GM19035 (cell line): ENCODE measurements around the gene TAT.
A peak's percentile ranks its signal among the peaks of the same experiment; 100 is the strongest.
"Not testable (repeated sequence)": the region's sequence is repeated elsewhere in the genome, so short reads cannot be mapped to it uniquely, and the experiment has no call there.

Experiments
- ATAC-seq: cut with Tn5 transposase; IDR thresholded peaks from one replicate; pipeline ENCODE4 v1.9.1; 2021; ENCODE audit not compliant: unreplicated experiment

Gene TAT

DNA sequence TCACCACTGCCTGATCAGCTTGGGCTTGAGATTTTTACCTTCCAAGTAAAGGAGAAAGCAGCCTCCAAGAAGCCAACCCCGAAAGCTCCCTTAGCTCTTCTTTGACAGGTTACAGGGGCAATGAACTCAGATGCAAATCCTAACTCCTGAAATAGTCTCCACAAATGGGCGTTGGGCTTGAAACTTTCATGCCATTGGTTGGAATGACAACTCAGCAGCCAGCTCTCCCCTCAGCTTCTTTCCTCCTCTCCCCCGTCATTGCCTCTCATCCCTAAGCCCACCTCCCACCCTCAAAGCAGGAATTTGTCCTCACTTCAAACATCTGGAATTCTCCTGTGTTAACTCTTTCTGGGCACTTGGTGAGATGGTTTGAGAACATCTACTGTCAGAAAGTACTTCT is at the start of gene TAT:
TSS of gene TAT (minus strand) at position 122 of the 400 bp plus-strand sequence. CDS start 677 bp downstream, outside the sequence.
- no peak for ATAC-seq

DNA sequence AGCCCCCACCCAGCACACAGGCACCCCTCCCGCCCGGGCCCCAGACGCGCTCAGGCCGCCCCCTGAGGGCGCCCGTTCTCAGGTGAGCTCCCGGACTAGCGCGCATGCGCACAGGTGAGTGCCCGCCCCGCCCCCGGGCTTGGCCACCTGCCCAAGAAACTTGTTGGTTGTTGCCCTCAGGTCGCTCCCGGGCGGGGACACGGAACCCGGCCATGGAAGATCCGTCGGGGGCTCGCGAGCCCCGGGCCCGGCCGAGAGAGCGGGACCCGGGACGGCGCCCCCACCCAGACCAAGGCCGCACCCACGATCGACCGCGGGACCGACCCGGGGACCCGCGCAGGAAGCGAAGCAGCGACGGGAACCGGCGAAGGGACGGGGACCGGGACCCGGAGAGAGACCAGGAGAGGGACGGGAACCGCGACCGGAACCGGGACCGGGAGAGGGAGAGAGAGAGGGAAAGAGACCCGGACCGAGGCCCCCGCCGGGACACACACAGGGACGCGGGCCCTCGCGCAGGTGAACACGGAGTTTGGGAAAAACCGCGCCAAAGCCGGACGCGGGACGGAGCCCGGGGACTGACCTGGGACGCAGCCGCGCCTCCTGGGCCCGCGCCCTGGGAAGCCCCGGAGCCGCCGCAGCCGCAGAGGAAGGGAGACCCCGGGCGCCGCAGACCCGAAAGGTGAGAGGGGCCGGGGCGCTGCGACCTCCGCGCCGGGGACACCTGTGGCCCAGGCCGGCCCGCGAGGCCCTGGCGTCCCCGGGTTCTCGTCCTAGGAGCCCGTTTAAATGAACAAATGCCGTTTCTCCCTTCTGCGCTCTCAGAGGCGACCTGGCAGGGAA is 49.3 kb upstream of the TAT start, which contains the start of gene MARVELD3:
TSS of gene MARVELD3 (plus strand) at position 167 of the 840 bp plus-strand sequence. CDS start at position 213, 46 bp downstream.
- no peak for ATAC-seq

DNA sequence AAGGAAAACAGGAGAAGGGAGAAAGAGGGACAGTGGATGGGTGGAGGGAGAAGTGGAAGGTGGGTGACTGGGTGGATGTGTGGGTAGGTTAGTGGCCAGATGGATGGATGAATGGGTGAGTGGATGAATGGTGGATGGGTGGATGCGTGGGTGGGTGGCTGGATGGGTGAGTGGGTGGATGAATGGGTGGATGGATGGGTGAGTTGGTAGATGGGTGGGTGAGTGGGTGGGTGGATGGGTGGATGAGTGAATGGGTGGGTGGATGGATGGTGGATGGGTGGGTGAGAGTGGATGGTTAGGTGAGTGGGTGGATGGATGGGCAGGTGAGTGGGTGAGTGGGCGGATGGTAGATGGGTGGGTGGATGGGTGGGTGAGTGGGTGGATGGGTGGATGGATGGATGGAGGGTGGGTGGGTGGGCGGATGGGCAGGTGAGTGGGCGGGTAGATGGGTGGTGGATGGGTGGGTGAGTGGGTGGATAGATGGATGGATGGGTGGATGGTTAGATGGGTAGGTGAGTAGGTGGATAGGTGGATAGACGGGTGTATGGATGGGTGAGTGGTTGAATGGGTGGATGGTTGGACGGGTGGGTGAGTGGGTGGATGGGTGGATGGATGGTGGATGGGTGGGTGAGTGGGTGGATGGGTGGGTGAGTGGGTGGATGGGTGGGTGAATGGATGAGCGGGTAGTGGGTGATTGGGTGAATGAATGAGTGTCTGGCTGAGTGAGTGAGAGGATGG is 48.4 kb upstream of the TAT start:
- no peak for ATAC-seq

DNA sequence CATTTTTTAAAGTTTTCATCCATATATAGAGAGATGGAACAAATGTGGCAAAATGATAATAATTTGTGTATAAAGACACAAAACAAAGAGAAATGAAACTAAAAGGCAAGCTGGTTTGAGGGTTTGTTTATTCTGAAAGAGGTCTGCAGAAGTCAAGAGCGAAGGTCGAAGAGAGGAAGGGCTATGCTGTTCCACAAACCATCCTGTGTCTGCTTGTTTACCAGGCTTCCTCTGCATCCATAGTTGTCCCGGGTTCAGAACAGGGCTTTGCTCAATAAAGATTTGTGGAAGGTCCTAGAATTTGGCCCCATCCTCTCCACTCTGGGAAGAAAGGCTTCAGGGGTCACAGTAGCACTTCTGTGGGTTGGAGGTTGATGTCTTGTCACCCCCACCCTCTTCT is 46.7 kb upstream of the TAT start:
- ATAC-seq = no peak

DNA sequence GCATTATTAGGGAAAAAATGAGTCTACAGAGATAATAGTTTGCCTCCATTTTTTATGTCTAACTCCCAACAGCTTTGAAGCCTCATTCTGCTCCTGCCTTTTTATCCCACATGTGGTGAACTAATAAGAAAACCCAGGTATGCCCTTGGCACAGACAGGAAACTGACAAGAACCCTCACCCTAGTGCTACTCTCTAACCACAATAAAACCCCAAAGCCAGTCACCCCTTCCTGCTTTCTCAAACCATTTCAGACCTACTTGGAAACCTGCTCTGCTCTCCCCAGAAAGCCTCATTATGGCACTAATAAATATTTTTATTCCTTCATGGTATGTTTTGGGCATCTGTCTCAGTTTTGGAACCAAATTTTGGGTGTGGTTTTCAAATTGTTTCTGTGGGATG is 45.2 kb upstream of the TAT start:
- no peak for ATAC-seq

DNA sequence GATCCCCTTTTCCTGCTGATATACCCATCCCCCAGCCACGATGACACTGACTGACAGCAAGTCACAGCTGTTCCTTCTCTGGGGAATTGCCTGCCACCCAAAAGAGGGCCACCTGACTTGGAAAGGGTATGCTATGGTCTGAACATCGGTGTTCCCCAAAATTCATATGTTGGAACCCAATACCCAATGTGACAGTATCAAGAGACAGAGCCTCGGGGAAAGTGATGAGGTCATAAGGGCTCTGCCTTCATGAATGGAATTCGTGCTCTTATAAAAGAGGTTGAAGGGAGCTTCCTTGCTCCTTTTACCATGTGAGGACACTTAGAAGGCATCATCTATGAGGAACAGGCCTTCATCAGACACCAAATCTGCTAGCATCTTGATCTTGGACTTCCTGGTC is 41.5 kb upstream of the TAT start:
- no peak for ATAC-seq

DNA sequence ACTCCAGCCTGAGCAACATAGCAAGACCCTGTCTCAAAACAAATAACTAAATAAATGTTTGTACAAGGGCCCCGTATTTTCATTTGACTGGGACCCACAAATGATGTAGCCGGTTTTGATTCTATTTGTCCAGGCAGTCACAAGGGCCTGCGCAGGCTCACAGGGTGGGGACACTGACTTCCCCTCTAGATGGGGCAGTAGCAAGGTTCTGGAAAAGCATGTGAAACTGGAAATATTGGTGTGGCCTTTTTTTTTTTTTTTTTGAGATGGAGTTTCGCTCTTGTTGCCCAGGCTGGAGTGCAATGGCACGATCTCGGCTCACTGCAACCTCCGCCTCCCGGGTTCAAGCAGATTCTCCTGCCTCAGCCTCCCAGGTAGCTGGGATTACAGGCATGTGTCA is 38.1 kb upstream of the TAT start:
- ATAC-seq = not testable (repeated sequence)

DNA sequence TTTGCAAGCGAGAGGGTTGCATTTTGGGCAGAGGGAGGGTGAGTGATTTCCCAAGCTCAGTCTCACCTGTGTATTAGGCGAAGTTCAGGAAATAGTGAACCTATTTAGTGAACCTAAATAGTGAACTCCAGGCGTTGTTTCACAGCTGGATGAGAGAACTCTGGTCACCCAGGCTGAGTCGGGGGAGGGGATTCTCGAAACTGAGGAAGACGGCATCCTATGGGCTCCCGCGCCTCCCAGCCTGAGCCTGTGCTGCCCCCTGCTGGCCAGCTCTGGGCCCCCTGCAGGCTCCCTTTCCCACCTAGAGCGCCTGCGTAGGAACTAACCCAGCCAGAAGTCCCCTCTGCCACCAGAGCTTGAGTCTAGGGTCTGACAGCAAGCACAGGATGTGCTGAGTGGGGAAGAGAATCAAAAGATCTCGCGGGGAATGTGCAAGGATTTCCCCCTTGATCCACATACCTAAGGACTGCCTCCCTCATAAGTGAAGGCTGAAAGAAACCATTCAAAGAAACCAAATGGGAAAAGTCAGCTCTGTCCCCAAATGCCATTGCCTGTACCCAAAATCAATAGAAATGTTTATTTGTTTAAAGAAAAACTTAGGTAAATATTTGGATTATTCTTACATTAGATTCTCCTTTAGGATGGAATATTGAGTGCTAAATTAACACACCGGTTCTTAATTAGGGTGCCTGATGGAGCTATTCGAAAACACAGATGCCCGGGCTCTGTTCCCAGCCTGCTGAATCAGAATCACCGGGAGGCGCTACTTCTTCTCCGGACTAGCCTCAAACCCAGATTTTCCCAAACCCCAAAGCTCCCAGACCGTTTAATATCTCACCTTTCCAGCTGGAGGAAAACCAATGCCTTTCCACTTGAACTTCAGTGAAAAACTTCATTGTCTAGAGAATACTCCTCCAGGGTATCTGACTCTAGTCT is 34.3 kb upstream of the TAT start:
- peak; percentile 44 for ATAC-seq

DNA sequence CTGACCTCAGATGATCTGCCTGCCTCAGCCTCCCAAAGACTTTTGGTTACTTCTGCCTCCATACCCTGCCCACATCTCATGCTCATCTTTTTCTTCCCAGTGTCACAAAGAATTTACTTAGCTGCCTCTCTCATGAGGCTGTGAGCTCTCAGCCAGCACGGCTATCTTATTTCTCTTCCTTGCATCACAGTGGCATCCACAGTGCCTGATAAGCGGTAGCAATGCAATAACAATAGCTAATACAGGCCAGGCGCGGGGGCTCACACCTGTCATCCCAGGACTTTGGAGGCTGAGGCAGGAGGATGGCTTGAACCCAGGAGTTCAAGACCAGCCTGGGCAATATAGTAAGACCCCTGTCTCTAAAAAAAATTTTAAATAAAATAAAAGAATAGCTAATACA is 33.6 kb upstream of the TAT start:
- no peak for ATAC-seq

DNA sequence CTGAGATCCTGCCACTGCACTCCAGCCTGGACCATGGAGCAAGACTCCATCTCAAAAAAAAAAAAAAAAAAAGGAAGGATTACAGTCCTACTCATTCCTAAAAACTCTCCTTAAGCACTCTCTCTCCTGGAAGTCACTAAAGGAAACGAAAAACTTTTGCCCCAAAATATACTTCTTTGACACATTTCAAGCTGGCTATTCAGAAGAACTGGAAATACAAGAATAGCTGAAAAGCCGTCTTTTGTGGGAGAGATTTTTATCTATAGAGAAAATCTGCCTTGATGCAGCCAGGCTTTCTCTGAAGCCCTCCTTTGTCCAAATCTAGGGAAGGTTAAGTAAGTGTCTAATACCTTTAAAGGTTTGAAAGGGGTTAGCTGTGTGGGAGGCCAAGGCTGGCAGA is 32.2 kb upstream of the TAT start:
- ATAC-seq = no peak

DNA sequence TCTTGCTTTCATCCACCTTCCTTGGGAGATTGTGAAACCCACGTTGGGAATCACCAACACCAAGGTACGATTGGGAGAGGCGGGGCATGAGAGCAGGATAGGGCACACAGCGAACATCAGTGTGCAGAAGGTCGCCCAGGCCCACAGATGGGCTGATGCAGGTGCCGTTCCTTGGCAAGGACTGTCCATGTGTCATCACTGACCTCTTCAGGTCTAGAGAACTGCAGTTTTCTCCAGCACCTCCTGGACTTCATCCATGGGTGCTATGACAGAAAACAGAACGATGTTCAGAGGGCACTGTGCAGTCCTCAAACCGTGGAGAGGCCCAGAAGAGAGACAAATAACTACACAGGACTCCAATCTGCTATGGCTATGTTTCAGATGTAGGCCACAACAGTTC is 23.9 kb upstream of the TAT start:
- ATAC-seq = no peak

DNA sequence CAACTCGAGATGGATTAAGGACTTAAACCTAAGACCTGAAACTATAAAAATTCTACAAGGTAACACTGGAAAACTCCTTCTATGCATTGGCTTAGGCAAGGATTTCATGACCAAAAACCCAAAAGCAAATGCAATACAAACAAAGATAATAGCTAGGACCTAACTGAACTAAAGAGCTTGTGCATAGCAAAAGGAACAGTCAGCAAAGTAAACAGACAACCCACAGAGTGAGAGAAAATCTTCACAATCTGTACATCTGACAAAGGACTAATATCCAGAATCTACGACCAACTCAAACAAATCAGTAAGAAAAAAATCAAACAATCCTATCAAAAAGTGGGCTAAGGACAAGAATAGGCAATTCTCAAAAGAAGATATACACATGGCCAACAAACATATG is 21.5 kb upstream of the TAT start:
- ATAC-seq = not testable (repeated sequence)

DNA sequence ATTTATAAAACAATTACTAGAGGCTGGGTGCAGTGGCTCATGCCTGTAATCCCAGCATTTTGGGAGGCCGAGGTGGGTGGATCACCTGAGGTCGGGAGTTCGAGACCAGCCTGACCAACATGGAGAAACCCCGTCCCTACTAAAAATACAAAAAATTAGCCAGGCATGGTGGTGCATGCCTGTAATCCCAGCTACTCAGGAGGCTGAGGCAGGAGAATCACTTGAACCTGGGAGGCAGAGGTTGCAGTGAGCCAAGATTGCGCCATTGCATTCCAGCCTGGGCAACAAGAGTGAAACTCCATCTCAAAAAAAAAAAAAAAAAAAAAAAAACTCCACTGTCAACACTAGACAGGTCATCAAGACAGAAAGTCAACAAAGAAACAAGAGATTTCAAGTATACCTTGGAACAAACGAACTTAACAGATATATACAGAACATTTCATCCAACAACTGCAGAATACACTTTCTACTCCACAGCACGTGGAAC is 18.5 kb upstream of the TAT start:
- not testable (repeated sequence) for ATAC-seq

DNA sequence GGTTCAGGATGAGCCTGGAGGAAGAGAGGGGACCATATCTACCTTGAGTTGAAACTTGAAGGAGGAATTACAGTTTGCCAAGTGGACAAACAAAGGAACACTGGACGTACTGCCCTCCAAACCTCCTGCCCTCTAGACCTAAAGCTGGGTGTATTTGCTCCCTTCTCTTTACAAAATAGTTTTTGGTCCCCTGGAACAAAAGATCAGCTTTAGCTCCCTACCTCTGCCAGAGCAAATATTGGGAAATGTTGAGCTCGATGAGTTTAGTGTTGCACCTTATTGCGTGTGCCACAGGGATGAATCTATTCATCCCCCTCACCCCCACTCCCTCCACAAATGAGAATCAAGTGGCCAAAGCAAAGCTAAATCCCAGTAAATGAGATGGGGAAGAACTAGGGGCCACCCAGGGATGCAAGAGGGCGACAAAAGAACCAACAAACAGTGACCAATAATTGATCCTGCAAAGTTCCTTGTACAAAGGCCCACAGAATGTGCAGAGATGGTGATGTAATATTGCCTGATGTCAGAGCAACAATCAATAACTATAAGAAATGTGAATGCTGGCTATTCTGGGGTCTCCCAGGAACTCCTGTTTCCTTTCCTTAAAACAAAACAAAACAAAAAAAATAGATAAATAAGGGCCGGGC is 17.2 kb upstream of the TAT start:
- no peak for ATAC-seq

DNA sequence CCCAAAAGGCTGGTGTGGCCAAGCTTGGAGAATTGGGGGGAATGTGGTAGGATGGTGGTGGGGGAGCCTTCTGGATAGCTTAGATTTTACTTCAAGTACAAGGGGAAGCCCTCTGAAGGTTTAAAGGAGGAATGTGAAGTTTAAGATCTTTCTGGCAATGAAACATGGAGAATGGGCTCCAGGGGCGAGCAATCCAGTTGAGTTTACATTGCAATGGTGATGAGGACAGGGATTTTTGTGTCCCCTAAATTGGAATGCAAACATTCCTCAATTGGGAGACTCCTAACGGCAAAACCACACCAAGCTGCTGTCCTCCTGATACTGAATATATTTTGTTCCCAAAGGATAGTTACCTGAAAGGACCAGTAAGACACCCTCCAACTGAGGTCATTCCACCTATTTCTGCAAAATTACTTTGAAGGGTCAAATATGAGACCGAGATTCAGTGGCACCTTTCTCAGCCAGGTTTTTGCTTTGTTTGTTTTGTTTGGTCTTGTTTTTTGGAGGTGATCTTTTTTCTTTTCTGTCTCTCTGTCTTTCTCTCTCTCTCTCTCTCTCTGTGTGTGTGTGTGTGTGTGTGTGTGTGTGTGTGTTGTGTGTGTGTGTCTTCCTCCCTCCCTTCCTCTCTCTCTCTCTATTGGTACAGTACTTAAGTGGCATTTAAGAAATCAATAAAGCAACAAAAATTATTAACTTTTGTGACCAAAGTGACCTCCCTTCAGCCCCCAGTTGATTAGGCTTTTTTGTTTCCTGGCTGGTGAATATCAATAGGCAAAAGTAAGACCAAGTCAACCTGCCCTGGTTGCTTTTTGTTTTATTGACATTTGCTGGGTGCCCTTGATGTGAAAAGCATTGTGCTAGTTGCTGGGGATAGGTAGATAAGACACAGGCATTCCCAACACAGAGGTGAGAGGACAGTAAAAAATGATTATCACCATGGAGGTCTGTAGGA is 16.4 kb upstream of the TAT start:
- no peak for ATAC-seq

DNA sequence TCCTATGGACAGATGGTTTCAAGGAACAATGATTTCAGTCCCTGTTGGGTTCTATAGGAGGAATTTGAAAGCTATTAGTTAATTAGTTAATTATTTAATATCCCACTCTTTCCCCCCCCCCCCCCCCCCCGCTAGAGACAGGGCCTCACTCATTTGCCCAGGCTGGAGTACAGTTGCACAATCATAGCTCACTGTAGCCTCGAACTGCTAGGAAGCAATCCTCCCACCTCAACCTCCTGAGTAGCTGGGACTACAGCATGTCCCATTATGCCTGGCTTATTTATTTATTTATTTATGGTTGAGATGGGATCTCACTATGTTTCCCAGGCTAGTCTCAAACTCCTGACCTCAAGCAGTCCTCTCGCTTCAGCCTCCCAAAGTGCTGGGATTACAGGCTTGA is 15.0 kb upstream of the TAT start:
- ATAC-seq = no peak

DNA sequence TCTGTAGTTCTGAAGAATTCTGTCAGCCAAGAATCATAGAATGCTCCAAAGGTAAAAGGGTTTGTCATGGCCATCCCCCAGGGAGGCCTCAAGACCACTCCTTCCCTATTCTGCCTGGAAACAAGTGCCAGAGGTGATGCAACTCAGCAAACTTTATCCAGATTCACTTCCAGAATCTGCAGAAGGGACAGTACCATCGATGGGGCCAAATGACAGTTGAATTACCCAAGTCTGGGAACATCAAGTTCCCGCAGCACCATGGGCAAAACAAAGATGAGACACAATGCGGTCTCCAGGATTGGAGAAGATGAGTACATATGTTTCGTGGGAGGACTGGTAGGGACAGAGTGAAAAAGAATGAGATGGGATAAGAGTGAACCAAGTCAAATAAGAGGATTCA is 13.7 kb upstream of the TAT start:
- ATAC-seq = no peak

DNA sequence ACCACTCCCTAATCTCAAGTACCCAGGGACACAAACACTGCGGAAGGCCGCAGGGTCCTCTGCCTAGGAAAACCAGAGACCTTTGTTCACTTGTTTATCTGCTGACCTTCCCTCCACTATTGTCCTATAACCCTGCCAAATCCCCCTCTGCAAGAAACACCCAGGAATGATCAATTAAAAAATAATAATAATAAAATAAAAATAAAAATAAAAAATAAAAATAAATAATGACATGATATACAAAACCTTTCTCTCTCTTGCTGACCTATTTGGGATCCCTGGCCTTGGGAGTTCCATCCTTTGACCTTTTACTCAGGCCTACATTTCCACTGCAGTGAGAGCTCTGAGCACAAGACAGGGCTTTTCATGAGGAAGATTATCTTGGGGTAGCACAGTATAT is 13.2 kb upstream of the TAT start:
- ATAC-seq = not testable (repeated sequence)

DNA sequence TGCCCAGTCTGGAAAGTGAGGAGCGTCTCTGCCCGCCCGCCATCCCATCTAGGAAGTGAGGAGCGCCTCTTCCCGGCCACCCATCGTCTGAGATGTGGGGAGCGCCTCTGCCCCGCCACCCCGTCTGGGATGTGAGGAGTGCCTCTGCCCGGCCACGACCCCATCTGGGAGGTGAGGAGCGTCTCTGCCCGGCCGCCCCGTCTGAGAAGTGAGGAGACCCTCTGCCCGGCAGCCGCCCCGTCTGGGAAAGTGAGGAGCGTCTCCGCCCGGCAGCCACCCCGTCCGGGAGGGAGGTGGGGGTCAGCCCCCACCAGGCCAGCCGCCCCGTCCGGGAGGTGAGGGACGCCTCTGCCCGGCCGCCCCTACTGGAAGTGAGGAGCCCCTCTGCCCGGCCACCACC is 12.4 kb upstream of the TAT start:
- ATAC-seq = not testable (repeated sequence)
